ENCODE data around the gene DTD1. TPM values are rescaled to one million over a fixed set of nuclear protein-coding genes. Genes with fewer than 3 reads are reported as not detected.

The DTD1 gene
- total RNA-seq, 2 donors from 2014 or later: 17.0 to 21.0 TPM

GRCh38 chr20:18728165-18728869 lies 140.5 kb downstream of the DTD1 start:
- H3K4me3 ChIP-seq: no peak overlapping the region
- H3K27ac ChIP-seq: no peak overlapping the region
- no peaks in the 10 kb centered on the region for H3K36me3 ChIP-seq
- no peak overlapping the region for H3K9ac ChIP-seq (ENCODE audit: low read depth in 2 of 2, low read length in 2 of 2)
- TF ChIP-seq CTCF (IDR thresholded peaks at IDR 0.05): no peak
- H3K4me1 ChIP-seq: no peaks in the 10 kb centered on the region
- H3K27me3 ChIP-seq: no peaks in the 10 kb centered on the region
- no peaks in the 10 kb centered on the region for H3K9me3 ChIP-seq
- DNase-seq: no peak
- intact Hi-C loops (cut with DNase I): no loop called here

- Histone ChIP-seq H3K27me3 (no peaks in the 10 kb centered on the region), H3K27ac (no peak overlapping the region), H3K4me3 (no peak overlapping the region), H3K9me3 (no peaks in the 10 kb centered on the region), H3K36me3 (no peaks in the 10 kb centered on the region), H3K4me1 (no peaks in the 10 kb centered on the region), H3K9ac (ENCODE audit: low read depth in 2 of 2, low read length in 2 of 2) (no peak overlapping the region)
- no peak for DNase-seq
- no peak for TF ChIP-seq CTCF (IDR thresholded peaks at IDR 0.05)
- intact Hi-C loops (cut with DNase I): no loop called here
Measured at GRCh38 chr20:18728870-18729224, 141.0 kb downstream of the DTD1 start.

- TF ChIP-seq CTCF (IDR thresholded peaks at IDR 0.05): no peak
- Histone ChIP-seq H3K4me3 (no peak overlapping the region), H3K36me3 (no peaks in the 10 kb centered on the region), H3K27me3 (no peaks in the 10 kb centered on the region), H3K9me3 (no peaks in the 10 kb centered on the region), H3K4me1 (no peaks in the 10 kb centered on the region), H3K9ac (ENCODE audit: low read depth in 2 of 2, low read length in 2 of 2) (no peak overlapping the region), H3K27ac (no peak overlapping the region)
- intact Hi-C loops (cut with DNase I): no loop called here
- DNase-seq: no peak
Measured at GRCh38 chr20:18729231-18729825, 141.5 kb downstream of the DTD1 start.

GRCh38 chr20:18731940-18732339 lies 144.1 kb downstream of the DTD1 start:
- H3K27ac ChIP-seq: no peak overlapping the region
- H3K4me1 ChIP-seq: no peaks in the 10 kb centered on the region
- no peaks in the 10 kb centered on the region for H3K9me3 ChIP-seq
- no peak overlapping the region for H3K4me3 ChIP-seq
- intact Hi-C loops (cut with DNase I): no loop called here
- no peak for DNase-seq
- H3K36me3 ChIP-seq: no peaks in the 10 kb centered on the region
- H3K9ac ChIP-seq (ENCODE audit: low read depth in 2 of 2, low read length in 2 of 2): no peak overlapping the region
- no peaks in the 10 kb centered on the region for H3K27me3 ChIP-seq
- TF ChIP-seq CTCF (IDR thresholded peaks at IDR 0.05): no peak

GRCh38 chr20:18734525-18735189 lies 146.8 kb downstream of the DTD1 start:
- TF ChIP-seq CTCF (IDR thresholded peaks at IDR 0.05): no peak
- Histone ChIP-seq H3K4me3 (no peak overlapping the region), H3K4me1 (no peaks in the 10 kb centered on the region), H3K27me3 (no peaks in the 10 kb centered on the region), H3K36me3 (no peaks in the 10 kb centered on the region), H3K27ac (no peak overlapping the region), H3K9me3 (no peaks in the 10 kb centered on the region), H3K9ac (ENCODE audit: low read depth in 2 of 2, low read length in 2 of 2) (no peak overlapping the region)
- DNase-seq: no peak
- intact Hi-C loops (cut with DNase I): no loop called here
